T-cell (primary cell): Measurements from ENCODE around the gene SEL1L3. TPM values are rescaled to one million over a fixed set of nuclear protein-coding genes. Genes with fewer than 3 reads are reported as not detected.

Experiments
- ATAC-seq, 4 experiments: fragments of 200-7000 bp in 3 of 4; fragments of 150-1000 bp in 1 of 4; cut with Tn5 transposase; replicated peaks in 1 of 4; 1 replicate in 3 of 4; 2 replicates in 1 of 4; pipeline ENCODE4 v1.10.0; 2021; ENCODE audit warnings: moderate library complexity in 3 of 4, mild to moderate bottlenecking in 2 of 4, moderate number of reproducible peaks in 1 of 4
- CTCF ChIA-PET, 2 donors: fragments of 300-600 bp; sonication (Branson Sonifier 250); formaldehyde crosslinking; loops; one replicate each; lab custom pipeline; 2022; ENCODE audit warnings: antibody characterized with exemption in 2 of 2; lab: Charles Lee
- POLR2A ChIA-PET, 2 donors: fragments of 300-600 bp; sonication (Branson Sonifier 250); formaldehyde crosslinking; loops; one replicate each; lab custom pipeline; 2022; ENCODE audit warnings: antibody characterized with exemption in 2 of 2; lab: Charles Lee
- DNase-seq, 35 experiments: peaks; one replicate each; pipeline versions ENCODE4 v3.0.0 to v3.0.0-alpha.2; 2013 to 2023
- H3K27ac ChIP-seq: one replicate; pipeline ENCODE4 v1.5.1; 2013; ENCODE audit warnings: low read length
- H3K27me3 ChIP-seq, 2 experiments: replicated peaks in 1 of 2; 1 replicate in 1 of 2; 2 replicates in 1 of 2; pipeline versions ENCODE4 v1.6.1 to v1.7.0; 2013; ENCODE audit warnings: low read length in 1 of 2, mixed read lengths in 1 of 2; ENCODE audit not compliant: control insufficient read depth in 2 of 2, insufficient read depth in 2 of 2; ENCODE audit errors: extremely low read depth in 1 of 2
- H3K36me3 ChIP-seq, 2 donors: 1 replicate in 1 of 2; 2 replicates in 1 of 2; pipeline versions ENCODE4 v1.6.1 to v1.7.0; 2013; ENCODE audit warnings: low read length in 1 of 2; ENCODE audit not compliant: control insufficient read depth in 2 of 2, insufficient read depth in 1 of 2; ENCODE audit errors: extremely low read depth in 1 of 2
- H3K4me1 ChIP-seq, 2 experiments: 1 replicate in 1 of 2; 2 replicates in 1 of 2; pipeline versions ENCODE4 v1.6.1 to v1.7.0; 2013; ENCODE audit warnings: low read length in 2 of 2, mixed read lengths in 1 of 2; ENCODE audit not compliant: insufficient read depth in 2 of 2, control insufficient read depth in 1 of 2; ENCODE audit errors: extremely low read depth in 1 of 2
- H3K4me3 ChIP-seq, 2 donors: 1 replicate in 1 of 2; 2 replicates in 1 of 2; pipeline versions ENCODE4 v1.5.1 to v1.7.0; 2013; ENCODE audit warnings: mild to moderate bottlenecking in 2 of 2, low read length in 1 of 2, moderate library complexity in 1 of 2; ENCODE audit not compliant: control insufficient read depth in 1 of 2; ENCODE audit errors: extremely low read depth in 1 of 2
- H3K9me3 ChIP-seq: 2 replicates; pipeline ENCODE4 v1.7.0; 2013
- H3K27ac Mint-ChIP-seq, 2 donors: one replicate each; pipeline ENCODE4 v1.8.0; 2020 to 2021; ENCODE audit warnings: mild to moderate bottlenecking in 2 of 2, mixed read lengths in 2 of 2
- H3K27me3 Mint-ChIP-seq, 2 donors: one replicate each; pipeline ENCODE4 v1.8.0; 2021 to 2022; ENCODE audit warnings: mixed read lengths in 2 of 2
- H3K36me3 Mint-ChIP-seq: one replicate; pipeline ENCODE4 v1.8.0; 2021; ENCODE audit warnings: mixed read lengths
- H3K4me1 Mint-ChIP-seq, 3 donors: one replicate each; pipeline ENCODE4 v1.8.0; 2020 to 2022; ENCODE audit warnings: mixed read lengths in 3 of 3, mild to moderate bottlenecking in 1 of 3
- H3K4me3 Mint-ChIP-seq, 3 donors: one replicate each; pipeline ENCODE4 v1.8.0; 2020 to 2022; ENCODE audit warnings: mild to moderate bottlenecking in 3 of 3, mixed read lengths in 3 of 3, moderate library complexity in 3 of 3
- H3K9me3 Mint-ChIP-seq, 3 donors: one replicate each; pipeline ENCODE4 v1.8.0; 2020 to 2022; ENCODE audit warnings: mixed read lengths in 3 of 3
- WGBS: methylation state at CpG from one replicate; pipeline ENCODE4 v1.1.5; 2013; ENCODE audit warnings: missing lambda C conversion rate; ENCODE audit not compliant: insufficient coverage; 5-methylcytosine and 5-hydroxymethylcytosine counted together
- total RNA-seq, 35 experiments: library from RNA in 6 of 35; stranded (reverse) in 6 of 35; fragments of 120-200 nt in 1 of 35; gene quantifications; one replicate each; pipeline versions ENCODE4 v1.2.1 to v1.2.4 and lab custom pipeline; 2013 to 2026

The SEL1L3 gene
- total RNA-seq, 5 donors from 2014 or later (not counting 1 experiment from before 2014, with no cell fraction given): 43.6 to 69.9 (median 50.1) TPM

DNA sequence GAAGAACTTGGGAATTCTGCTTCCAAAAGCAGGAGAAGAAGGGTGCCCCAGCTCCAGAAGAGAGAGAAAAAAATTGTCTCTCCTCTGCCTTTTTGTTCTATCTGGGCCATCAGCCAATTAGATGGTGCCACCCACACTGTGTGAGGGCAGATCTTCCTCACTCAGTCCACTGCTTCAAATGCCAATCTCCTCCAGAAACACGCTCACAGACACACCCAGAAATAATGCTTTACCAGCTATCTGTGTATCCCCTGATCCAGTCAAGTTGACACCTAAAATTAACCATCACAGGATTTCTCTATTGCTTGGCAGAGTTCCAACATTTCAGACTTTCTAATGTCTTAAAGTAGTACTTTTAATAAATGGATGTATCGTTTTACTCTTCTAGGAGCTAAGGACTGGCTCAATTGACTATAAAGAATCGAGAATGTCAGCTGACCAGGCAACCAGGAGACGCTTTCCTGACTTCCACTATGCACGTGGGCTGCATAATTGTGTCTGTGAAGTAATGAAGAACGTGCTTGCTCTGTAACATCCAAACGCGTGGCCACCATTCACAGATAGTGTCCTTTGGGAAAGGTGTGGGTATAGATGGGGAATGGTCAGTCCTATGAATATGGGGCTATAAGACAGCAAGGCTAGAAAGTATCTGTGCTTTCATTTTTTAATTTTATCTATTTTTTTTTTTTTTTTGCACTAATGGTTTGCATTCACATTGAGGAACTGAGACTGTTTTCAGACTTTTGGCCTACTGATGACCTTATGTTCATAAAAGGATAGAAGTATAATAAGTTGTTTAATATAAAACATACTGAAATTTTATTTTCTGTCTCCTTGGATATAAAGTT lies 41.3 kb upstream of the SEL1L3 start:
- ChIA-PET CTCF (no interaction called here), POLR2A (no interaction called here)
- H3K4me3 Mint-ChIP-seq: no peak overlapping the region
- Histone ChIP-seq H3K9me3 (no peaks in the 10 kb centered on the region), H3K4me1 (no peaks in the 10 kb centered on the region), H3K4me3 (no peak overlapping the region), H3K36me3 (no peaks in the 10 kb centered on the region), H3K27me3 (peaks cover 0 to 3% of the 10 kb centered on the region in 2 experiments), H3K27ac (no peak overlapping the region)
- DNase-seq (no peak), ATAC-seq (no peak)
- H3K27me3 Mint-ChIP-seq: peaks cover 0 to 5% of the 10 kb centered on the region in 2 donors
- H3K4me1 Mint-ChIP-seq: peaks cover 0 to 3% (median 0%) of the 10 kb centered on the region in 3 donors
- peaks cover 0 to 4% (median 0%) of the 10 kb centered on the region in 3 donors for H3K9me3 Mint-ChIP-seq
- H3K36me3 Mint-ChIP-seq: no peaks in the 10 kb centered on the region
- peak overlapping the region in 1 of 2 donors; percentile 8 for H3K27ac Mint-ChIP-seq
- 87% methylated on average over 7 of the region's 8 CpGs for WGBS

DNA sequence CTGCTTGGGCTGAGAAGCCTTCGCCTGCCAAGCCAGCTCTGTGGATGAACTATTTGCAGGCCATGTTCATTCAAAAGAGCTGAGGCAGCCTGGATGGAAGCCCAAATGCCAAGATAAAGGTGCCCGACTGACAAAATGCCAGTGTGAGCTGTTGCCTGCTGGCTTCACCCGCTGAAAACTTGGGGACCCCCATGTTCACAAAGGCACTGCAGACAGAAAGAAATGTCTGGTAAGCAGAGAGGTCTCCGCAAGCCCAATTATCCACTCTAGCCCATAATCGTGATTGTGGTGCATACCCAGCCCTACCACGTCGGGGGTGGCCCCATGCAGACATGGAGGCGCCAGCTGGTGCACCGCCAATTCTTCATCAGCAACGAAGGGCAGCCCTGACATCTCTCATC lies 38.2 kb upstream of the SEL1L3 start:
- CTCF ChIA-PET: no interaction called here
- no peak for DNase-seq
- no peak overlapping the region for H3K27ac Mint-ChIP-seq
- peaks cover 0 to 3% (median 0%) of the 10 kb centered on the region in 3 donors for H3K4me1 Mint-ChIP-seq
- H3K9me3 ChIP-seq: no peaks in the 10 kb centered on the region
- WGBS: 89% methylated on average over 7 of the region's 10 CpGs
- no peaks in the 10 kb centered on the region for H3K4me1 ChIP-seq
- no peak for ATAC-seq
- peaks cover 0 to 3% of the 10 kb centered on the region in 2 experiments for H3K27me3 ChIP-seq
- no peak overlapping the region for H3K4me3 ChIP-seq
- H3K36me3 ChIP-seq: no peaks in the 10 kb centered on the region
- H3K9me3 Mint-ChIP-seq: no peaks in the 10 kb centered on the region
- no peak overlapping the region for H3K27ac ChIP-seq
- H3K27me3 Mint-ChIP-seq: no peaks in the 10 kb centered on the region
- H3K36me3 Mint-ChIP-seq: no peaks in the 10 kb centered on the region
- POLR2A ChIA-PET: no interaction called here
- no peak overlapping the region for H3K4me3 Mint-ChIP-seq

DNA sequence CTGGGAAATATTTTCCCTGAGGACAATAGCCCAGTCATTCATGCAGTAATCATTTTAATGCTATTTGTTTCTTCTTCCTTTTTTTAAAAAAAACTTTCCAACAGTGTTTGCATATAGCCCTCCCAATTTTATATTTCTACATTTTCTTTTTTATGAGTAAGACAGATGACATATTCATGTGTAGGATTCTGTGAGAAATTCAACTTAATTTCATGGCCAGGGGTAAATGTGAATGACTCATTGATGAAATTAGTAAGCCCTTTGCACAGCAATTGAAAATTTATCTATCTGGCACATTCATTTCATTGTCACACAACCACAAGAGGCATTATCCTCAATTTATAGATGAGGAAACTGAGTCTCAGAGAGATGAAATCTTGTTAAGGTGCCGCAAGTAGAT lies 37.5 kb upstream of the SEL1L3 start:
- Histone ChIP-seq H3K27me3 (peaks cover 0 to 3% of the 10 kb centered on the region in 2 experiments), H3K4me3 (no peak overlapping the region), H3K36me3 (no peaks in the 10 kb centered on the region), H3K9me3 (no peaks in the 10 kb centered on the region), H3K4me1 (no peaks in the 10 kb centered on the region), H3K27ac (no peak overlapping the region)
- Mint-ChIP-seq H3K9me3 (no peaks in the 10 kb centered on the region), H3K27me3 (no peaks in the 10 kb centered on the region), H3K36me3 (no peaks in the 10 kb centered on the region), H3K27ac (no peak overlapping the region), H3K4me1 (peaks cover 0 to 3% (median 0%) of the 10 kb centered on the region in 3 donors), H3K4me3 (no peak overlapping the region)
- POLR2A ChIA-PET: interaction anchor here in 1 of 2 donors (0.7 kb wide), 1 partner anchor 12 kb away, joined by 3 read pairs; no protein-coding TSS in a partner anchor
- DNase-seq: no peak
- CTCF ChIA-PET: no interaction called here
- WGBS: no CpG with 5 or more reads among the region's 1 CpG
- ATAC-seq: no peak

DNA sequence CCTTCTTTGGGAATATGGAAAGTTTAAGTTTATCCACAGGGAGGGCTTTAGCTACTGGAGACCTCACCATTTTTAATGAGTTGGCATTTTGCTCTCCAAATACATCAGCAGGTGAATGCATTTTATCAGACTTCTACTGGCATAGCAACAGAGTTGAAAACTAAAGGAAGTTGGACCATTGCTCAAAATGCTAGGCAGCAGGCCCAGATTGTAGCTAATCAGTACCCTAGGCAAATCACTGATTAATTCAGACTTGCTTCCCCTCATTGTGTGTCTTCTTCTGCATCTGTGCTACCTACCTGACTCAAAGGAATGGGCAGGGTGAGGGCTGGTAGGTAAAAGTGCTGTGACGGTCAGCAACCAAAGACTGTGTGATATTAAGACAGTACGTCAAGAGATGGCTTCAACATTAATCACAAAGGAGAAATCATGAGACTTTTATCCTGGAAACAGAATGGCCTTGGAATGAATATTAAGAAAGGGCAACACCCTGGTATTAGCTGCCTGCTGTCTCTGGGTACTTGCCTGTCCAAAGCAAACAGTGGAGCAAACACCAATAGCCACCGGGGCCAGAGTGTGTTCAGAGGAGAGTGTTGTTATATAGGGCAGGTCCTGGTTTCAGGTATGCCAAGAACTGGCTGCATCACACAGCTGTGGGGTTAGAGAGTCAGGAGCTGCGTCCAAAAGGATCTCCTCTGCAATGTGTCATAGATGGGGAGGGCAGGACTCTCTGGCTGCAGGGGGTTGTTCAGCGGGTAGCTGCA lies 34.2 kb upstream of the SEL1L3 start:
- peaks cover 0 to 4% of the 10 kb centered on the region in 2 donors for H3K27me3 Mint-ChIP-seq
- no peak overlapping the region for H3K27ac Mint-ChIP-seq
- no peak overlapping the region for H3K4me3 Mint-ChIP-seq
- Histone ChIP-seq H3K27ac (no peak overlapping the region), H3K27me3 (peaks cover 0 to 3% of the 10 kb centered on the region in 2 experiments), H3K9me3 (no peaks in the 10 kb centered on the region), H3K4me1 (no peaks in the 10 kb centered on the region), H3K36me3 (no peaks in the 10 kb centered on the region), H3K4me3 (no peak overlapping the region)
- no peaks in the 10 kb centered on the region for H3K9me3 Mint-ChIP-seq
- H3K4me1 Mint-ChIP-seq: no peaks in the 10 kb centered on the region
- H3K36me3 Mint-ChIP-seq: no peaks in the 10 kb centered on the region
- ATAC-seq (no peak), DNase-seq (no peak)
- POLR2A ChIA-PET: interaction anchor here (0.6 to 0.7 kb wide), 2 partner anchors 21 to 635 kb away, joined by 3 to 4 read pairs; no protein-coding TSS in a partner anchor
- 83% methylated on average over 2 of the region's 5 CpGs for WGBS
- CTCF ChIA-PET: interaction anchor here in 1 of 2 donors (0.7 kb wide), 1 partner anchor 1070 kb away, joined by 5 read pairs; no protein-coding TSS in a partner anchor

DNA sequence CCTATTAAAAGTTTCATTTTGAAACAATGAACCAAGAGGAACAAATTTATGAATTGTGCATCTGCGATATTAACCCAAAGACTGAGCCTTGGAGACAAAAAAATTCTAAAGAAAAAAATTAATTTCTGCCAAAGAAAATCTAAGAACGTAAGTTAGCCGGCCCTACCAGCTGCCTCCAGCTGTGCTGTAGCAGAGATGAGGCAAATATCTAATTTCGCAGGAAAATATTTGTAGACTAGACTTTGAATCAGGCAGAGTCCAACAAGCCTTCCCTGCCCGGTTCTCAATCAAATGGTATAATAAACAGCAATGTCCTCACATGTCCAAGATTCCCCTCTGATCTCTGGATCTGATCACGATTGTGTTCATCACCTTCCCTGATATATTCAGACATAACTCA lies 30.0 kb upstream of the SEL1L3 start:
- H3K27me3 Mint-ChIP-seq: peaks cover 0 to 4% of the 10 kb centered on the region in 2 donors

More for the DNA sequence above, 30.0 kb upstream of the SEL1L3 start:
- H3K36me3 Mint-ChIP-seq: no peaks in the 10 kb centered on the region
- WGBS: 93% methylated on average over 5 of the region's 6 CpGs
- no peak overlapping the region for H3K4me3 ChIP-seq
- no peak overlapping the region for H3K27ac Mint-ChIP-seq
- ChIA-PET CTCF (no interaction called here), POLR2A (no interaction called here)
- no peaks in the 10 kb centered on the region for H3K4me1 Mint-ChIP-seq
- no peak for ATAC-seq
- H3K9me3 ChIP-seq: no peaks in the 10 kb centered on the region
- no peaks in the 10 kb centered on the region for H3K9me3 Mint-ChIP-seq
- H3K27me3 ChIP-seq: no peaks in the 10 kb centered on the region
- H3K4me3 Mint-ChIP-seq: no peak overlapping the region
- H3K36me3 ChIP-seq: no peaks in the 10 kb centered on the region
- DNase-seq: no peak
- no peak overlapping the region for H3K27ac ChIP-seq
- H3K4me1 ChIP-seq: no peaks in the 10 kb centered on the region
